GM12875 (cell line): Measurements from ENCODE around the gene GDF3.
A peak's percentile ranks its signal among the peaks of the same experiment; 100 is the strongest.

Source experiments
- H3K4me3 ChIP-seq: one replicate; pipeline ENCODE4 v1.5.1; 2011; ENCODE audit warnings: low read depth, low read length, control low read depth
- CTCF ChIP-seq: IDR thresholded peaks from 2 replicates; pipeline ENCODE4 v1.5.1; 2011; ENCODE audit warnings: low read depth, mild to moderate bottlenecking, control low read depth, inconsistent platforms, low read length, moderate library complexity, borderline replicate concordance; ENCODE audit not compliant: insufficient read depth

GDF3 gene

GRCh38 chr12:7716381-7716780 lies 20.8 kb upstream of the GDF3 start:
- H3K4me3 ChIP-seq, result no peak overlapping the region
- TF ChIP-seq CTCF, result 0 out of 2 replicates have a peak, but pooled peaks have one; percentile 21

- no peak for TF ChIP-seq CTCF
- no peak overlapping the region for H3K4me3 ChIP-seq
Observed at GRCh38 chr12:7712841-7713442, 17.4 kb upstream of the GDF3 start.

GRCh38 chr12:7711133-7711532 lies 15.6 kb upstream of the GDF3 start, which contains the start of gene DPPA3:
Gene DPPA3, plus strand, starts transcription at chr12:7711433. Its CDS starts 138 bp downstream, at chr12:7711571.
- TF ChIP-seq CTCF, result no peak

GRCh38 chr12:7709969-7710675 lies 14.5 kb upstream of the GDF3 start:
- no peak overlapping the region for H3K4me3 ChIP-seq
- TF ChIP-seq CTCF, result no peak

More at GRCh38 chr12:7711133-7711532, 15.6 kb upstream of the GDF3 start, which contains the start of gene DPPA3:
- H3K4me3 ChIP-seq, result no peak within 1 kb of the TSS

- no peak for TF ChIP-seq CTCF
- no peak overlapping the region for H3K4me3 ChIP-seq
Observed at GRCh38 chr12:7705846-7706245, 10.3 kb upstream of the GDF3 start.

- H3K4me3 ChIP-seq, result no peak overlapping the region
- TF ChIP-seq CTCF, result no peak
Observed at GRCh38 chr12:7695237-7695560, 376 bp downstream of the GDF3 start.
